Sigmoid colon (tissue), 7 donors: Measurements from ENCODE around the gene ZNF12. TPM values are rescaled to one million over a fixed set of nuclear protein-coding genes. Genes with fewer than 3 reads are reported as not detected.

ENCODE experiments used
- DNase-seq: peaks from one replicate; pipeline ENCODE4 v3.0.0-alpha.2; 2019
- H3K27ac ChIP-seq, 4 donors: fragments of 200-600 bp; sonication (generic); one replicate each; pipeline ENCODE4 v1.5.1; 2016 to 2019; ENCODE audit warnings: mild to moderate bottlenecking in 1 of 4
- H3K27me3 ChIP-seq, 3 donors: fragments of 200-600 bp; sonication (generic); one replicate each; pipeline ENCODE4 v1.5.1; 2019; ENCODE audit warnings: mild to moderate bottlenecking in 1 of 3
- H3K36me3 ChIP-seq, 4 donors: fragments of 200-600 bp; sonication (generic); one replicate each; pipeline ENCODE4 v1.5.1; 2016 to 2019
- H3K4me1 ChIP-seq, 4 donors: fragments of 200-600 bp; sonication (generic); one replicate each; pipeline ENCODE4 v1.5.1; 2017 to 2019
- H3K4me3 ChIP-seq, 4 donors: fragments of 200-600 bp; sonication (generic); one replicate each; pipeline ENCODE4 v1.5.1; 2017 to 2019; ENCODE audit warnings: mild to moderate bottlenecking in 2 of 4, moderate library complexity in 1 of 4
- H3K9me3 ChIP-seq, 4 donors: fragments of 200-600 bp in 3 of 4; sonication (generic) in 3 of 4; one replicate each; pipeline versions ENCODE4 v1.5.1 to v1.6.1; 2013 to 2019
- CTCF ChIP-seq, 4 experiments: fragments of 450-650 bp in 3 of 4; fragments of 200-600 bp in 1 of 4; IDR thresholded peaks; one replicate each; pipeline ENCODE4 v1.5.1; 2016 to 2019; ENCODE audit warnings: antibody characterized with exemption in 4 of 4, mild to moderate bottlenecking in 3 of 4, moderate library complexity in 2 of 4
- EP300 ChIP-seq, 4 donors: sonication (generic); formaldehyde crosslinking; IDR thresholded peaks; one replicate each; pipeline ENCODE4 v1.6.1; 2017; ENCODE audit warnings: antibody characterized with exemption in 4 of 4
- POLR2A ChIP-seq, 2 donors: fragments of 450-650 bp; IDR thresholded peaks; one replicate each; pipeline ENCODE4 v1.6.1; 2016; ENCODE audit warnings: antibody characterized with exemption in 2 of 2, mild to moderate bottlenecking in 2 of 2, moderate library complexity in 2 of 2
- POLR2AphosphoS5 ChIP-seq, 4 donors: sonication (generic); formaldehyde crosslinking; IDR thresholded peaks; one replicate each; pipeline ENCODE4 v1.6.1; 2017; ENCODE audit warnings: antibody characterized with exemption in 4 of 4
- WGBS, 2 donors: extraction: QIAGEN DNeasy Blood & Tissue Kit; methylation state at CpG; one replicate each; pipeline ENCODE4 v1.1.7; 2013; 5-methylcytosine and 5-hydroxymethylcytosine counted together
- intact Hi-C: fragments of 100-400 bp; cut with DNase I; formaldehyde crosslinking; loops from one replicate; pipeline ENCODE4 v1.15.1; 2023
- polyA plus RNA-seq, 3 donors: library from polyadenylated mRNA; stranded (reverse); fragments of 200-250 nt; gene quantifications; one replicate each; pipeline ENCODE4 v1.2.3, GENCODE V29; 2013
- total RNA-seq, 4 donors: library from RNA; depleted of rRNA; stranded (reverse); fragments of >200 nt; gene quantifications; one replicate each; pipeline ENCODE4 v1.1.0, GENCODE V29; 2016
- donor health status: healthy with polysubstance abuse.
- donor health status: Bipolar disorder and iron deficiency.
- donor health status: healthy.

Gene ZNF12
- total and polyA plus RNA-seq, 7 donors, result 4.4 to 27.1 (median 17.2) TPM

GRCh38 chr7:6705959-6706665 lies 635 bp downstream of the ZNF12 start:
- WGBS, 2 donors, result 0% methylated on average over 47 of the region's 47 CpGs
- no peaks in the 10 kb centered on the region for H3K27me3 ChIP-seq
- intact Hi-C loops, result loop anchor here (5.0 to 10.0 kb wide), 2 partner anchors 119 to 479 kb away; partner anchors contain the start of gene C1GALT1
- peaks cover 0 to 35% (median 25%) of the 10 kb centered on the region in 4 donors for H3K4me1 ChIP-seq
- DNase-seq, result no peak
- TF ChIP-seq POLR2AphosphoS5 (IDR thresholded peaks at IDR 0.05), result no peak
- TF ChIP-seq CTCF (IDR thresholded peaks at IDR 0.05), result no peak
- no peak for TF ChIP-seq POLR2A (IDR thresholded peaks at IDR 0.05)
- no peak for TF ChIP-seq EP300 (IDR thresholded peaks at IDR 0.05)
- no peaks in the 10 kb centered on the region for H3K9me3 ChIP-seq
- H3K36me3 ChIP-seq, result peaks cover 9 to 26% (median 16%) of the 10 kb centered on the region in 4 donors
- peak overlapping the region; percentile 81 to 96 (median 86) for H3K27ac ChIP-seq
- peak overlapping the region; percentile 90 to 100 (median 95) for H3K4me3 ChIP-seq

GRCh38 chr7:6701860-6702259 lies 4.9 kb downstream of the ZNF12 start:
- H3K27ac ChIP-seq, result no peak overlapping the region
- no peak for DNase-seq
- H3K36me3 ChIP-seq, result peaks cover 28 to 68% (median 51%) of the 10 kb centered on the region in 4 donors
- peaks cover 0 to 28% (median 22%) of the 10 kb centered on the region in 4 donors for H3K4me1 ChIP-seq
- no peaks in the 10 kb centered on the region for H3K27me3 ChIP-seq
- H3K4me3 ChIP-seq, result no peak overlapping the region
- 93 to 96% methylated on average over 1 of the region's 1 CpG for WGBS, 2 donors
- peaks cover under 1 to 22% (median 19%) of the 10 kb centered on the region in 4 donors for H3K9me3 ChIP-seq
- TF ChIP-seq POLR2A (IDR thresholded peaks at IDR 0.05), result no peak
- no peak for TF ChIP-seq POLR2AphosphoS5 (IDR thresholded peaks at IDR 0.05)
- intact Hi-C loops, result loop anchor here (10.0 kb wide), 1 partner anchor 483 kb away; the partner anchor contains the start of gene C1GALT1

- Histone ChIP-seq H3K36me3 (peaks cover 39 to 79% (median 62%) of the 10 kb centered on the region in 4 donors), H3K27ac (no peak overlapping the region), H3K9me3 (peaks cover 11 to 32% (median 29%) of the 10 kb centered on the region in 4 donors), H3K27me3 (no peaks in the 10 kb centered on the region), H3K4me1 (peaks cover 0 to 25% (median 20%) of the 10 kb centered on the region in 4 donors), H3K4me3 (no peak overlapping the region)
- TF ChIP-seq EP300 (IDR thresholded peaks at IDR 0.05), result no peak
- WGBS, 2 donors, result 97 to 98% methylated on average over 5 of the region's 5 CpGs
- no peak for DNase-seq
- intact Hi-C loops, result loop anchor here (10.0 kb wide), 1 partner anchor 484 kb away; the partner anchor contains the start of gene C1GALT1
Observed at GRCh38 chr7:6700793-6701192, 6.0 kb downstream of the ZNF12 start.

- 99% methylated on average over 5 of the region's 5 CpGs for WGBS, 2 donors
- H3K4me3 ChIP-seq, result no peak overlapping the region
- no peaks in the 10 kb centered on the region for H3K27me3 ChIP-seq
- H3K36me3 ChIP-seq, result peaks cover 67 to 100% (median 97%) of the 10 kb centered on the region in 4 donors
- no peaks in the 10 kb centered on the region for H3K4me1 ChIP-seq
- TF ChIP-seq POLR2AphosphoS5 (IDR thresholded peaks at IDR 0.05), result no peak
- no peak for TF ChIP-seq POLR2A (IDR thresholded peaks at IDR 0.05)
- no peak for TF ChIP-seq CTCF (IDR thresholded peaks at IDR 0.05)
- no peak for TF ChIP-seq EP300 (IDR thresholded peaks at IDR 0.05)
- H3K9me3 ChIP-seq, result peaks cover 66 to 95% (median 81%) of the 10 kb centered on the region in 4 donors
- intact Hi-C loops, result no loop called here
- no peak overlapping the region for H3K27ac ChIP-seq
- DNase-seq, result no peak
Observed at GRCh38 chr7:6691609-6692106, 15.1 kb downstream of the ZNF12 start.

- Histone ChIP-seq H3K27me3 (no peaks in the 10 kb centered on the region), H3K4me3 (no peak overlapping the region), H3K27ac (no peak overlapping the region), H3K9me3 (peaks cover 60 to 95% (median 80%) of the 10 kb centered on the region in 4 donors), H3K36me3 (peaks cover 61 to 96% (median 95%) of the 10 kb centered on the region in 4 donors), H3K4me1 (no peaks in the 10 kb centered on the region)
- intact Hi-C loops, result no loop called here
- 98 to 100% methylated on average over 4 of the region's 4 CpGs for WGBS, 2 donors
- no peak for TF ChIP-seq POLR2AphosphoS5 (IDR thresholded peaks at IDR 0.05)
- TF ChIP-seq POLR2A (IDR thresholded peaks at IDR 0.05), result no peak
- no peak for DNase-seq
Observed at GRCh38 chr7:6691103-6691502, 15.6 kb downstream of the ZNF12 start.

GRCh38 chr7:6680146-6680545 lies 26.6 kb downstream of the ZNF12 start:
- no peak overlapping the region for H3K27ac ChIP-seq
- no peaks in the 10 kb centered on the region for H3K4me1 ChIP-seq
- H3K9me3 ChIP-seq, result peaks cover 50 to 83% (median 72%) of the 10 kb centered on the region in 4 donors
- no peak overlapping the region for H3K4me3 ChIP-seq
- H3K27me3 ChIP-seq, result no peaks in the 10 kb centered on the region
- intact Hi-C loops, result no loop called here
- H3K36me3 ChIP-seq, result no peaks in the 10 kb centered on the region
- WGBS, 2 donors, result 95 to 98% methylated on average over 1 of the region's 1 CpG
- DNase-seq, result no peak
- TF ChIP-seq POLR2A (IDR thresholded peaks at IDR 0.05) (no peak), EP300 (IDR thresholded peaks at IDR 0.05) (no peak), CTCF (IDR thresholded peaks at IDR 0.05) (no peak), POLR2AphosphoS5 (IDR thresholded peaks at IDR 0.05) (no peak)
